GM21786 (cell line): Measurements from ENCODE around the gene SMCO3.

Experiments
- ATAC-seq: cut with Tn5 transposase; IDR thresholded peaks from one replicate; pipeline ENCODE4 v1.9.1; 2021; ENCODE audit not compliant: unreplicated experiment

SMCO3 gene

DNA sequence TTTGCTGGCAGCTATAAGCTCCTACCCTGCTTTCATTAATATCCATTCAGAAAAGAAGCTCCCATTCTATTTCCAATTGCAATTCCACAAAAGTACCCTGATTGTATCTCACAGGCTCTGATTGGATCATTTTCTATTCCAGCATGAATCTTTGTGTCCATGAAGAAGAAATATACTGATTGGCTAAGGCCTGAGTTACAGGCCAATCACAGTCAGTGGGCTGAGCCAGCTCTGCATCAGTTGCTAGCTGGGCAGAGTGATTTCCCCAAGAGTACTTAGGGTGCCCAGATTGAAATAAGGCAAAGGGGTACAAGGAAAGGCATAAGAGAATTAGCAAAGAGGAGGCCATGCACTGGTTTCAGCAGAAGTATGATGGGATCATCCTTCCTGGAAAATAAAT lies 14.9 kb upstream of the SMCO3 start:
- ATAC-seq, result no peak

DNA sequence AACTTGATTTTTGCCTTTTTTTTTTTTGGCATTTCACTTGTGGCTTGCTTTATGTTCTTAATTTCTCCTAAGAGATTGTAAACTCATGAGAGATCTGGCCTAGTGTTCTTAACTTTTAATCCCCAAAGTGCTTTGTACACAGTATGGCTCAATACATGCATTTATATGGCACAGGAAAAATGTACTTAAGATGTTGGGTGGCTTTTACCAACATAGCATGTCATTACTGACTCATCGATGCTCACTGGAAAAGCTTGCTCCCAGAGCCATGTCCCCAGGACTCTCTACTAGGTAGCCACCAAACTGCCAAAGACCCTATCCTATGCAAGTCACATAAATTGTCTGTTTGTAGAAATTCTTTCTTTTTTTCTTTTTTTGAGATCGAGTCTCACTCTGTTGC lies 13.1 kb upstream of the SMCO3 start:
- no peak for ATAC-seq

DNA sequence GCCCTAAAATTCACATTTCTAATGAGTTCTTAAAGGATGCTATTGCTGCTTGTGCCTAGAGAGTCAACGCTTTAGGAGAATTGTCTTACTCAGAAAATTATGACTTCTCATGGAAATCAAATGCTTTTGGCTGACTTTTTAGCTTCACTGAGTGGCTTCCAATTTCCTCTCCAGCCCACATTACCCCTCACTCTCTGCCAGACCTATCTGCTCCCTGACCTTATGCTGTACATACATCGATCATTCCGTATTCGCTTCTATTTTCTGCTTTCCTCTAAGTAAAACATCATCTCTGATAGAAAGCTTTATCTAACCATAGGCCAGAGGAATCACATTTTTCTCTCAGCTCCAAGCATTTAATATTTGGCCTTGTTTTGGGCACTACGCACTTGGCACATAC lies 12.5 kb upstream of the SMCO3 start:
- no peak for ATAC-seq

DNA sequence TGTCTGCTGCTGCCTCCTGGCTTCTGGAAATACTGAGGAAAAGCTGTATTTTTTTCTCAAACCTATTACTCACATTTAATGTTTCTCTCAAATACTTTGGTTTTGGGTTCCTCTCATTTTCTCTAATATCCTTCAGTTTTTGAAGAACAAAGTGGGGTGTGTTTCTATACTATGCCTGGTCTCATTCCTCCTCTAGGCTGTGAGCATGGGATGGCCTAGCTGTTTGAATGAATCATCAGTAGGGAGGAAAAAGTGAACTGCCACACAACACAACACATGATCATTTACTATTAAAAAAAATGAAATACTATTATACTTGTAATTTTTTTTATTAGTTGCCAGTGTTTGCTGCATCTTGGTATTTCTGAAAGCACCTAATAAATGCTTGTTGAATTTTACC lies 11.3 kb upstream of the SMCO3 start:
- ATAC-seq, result no peak

DNA sequence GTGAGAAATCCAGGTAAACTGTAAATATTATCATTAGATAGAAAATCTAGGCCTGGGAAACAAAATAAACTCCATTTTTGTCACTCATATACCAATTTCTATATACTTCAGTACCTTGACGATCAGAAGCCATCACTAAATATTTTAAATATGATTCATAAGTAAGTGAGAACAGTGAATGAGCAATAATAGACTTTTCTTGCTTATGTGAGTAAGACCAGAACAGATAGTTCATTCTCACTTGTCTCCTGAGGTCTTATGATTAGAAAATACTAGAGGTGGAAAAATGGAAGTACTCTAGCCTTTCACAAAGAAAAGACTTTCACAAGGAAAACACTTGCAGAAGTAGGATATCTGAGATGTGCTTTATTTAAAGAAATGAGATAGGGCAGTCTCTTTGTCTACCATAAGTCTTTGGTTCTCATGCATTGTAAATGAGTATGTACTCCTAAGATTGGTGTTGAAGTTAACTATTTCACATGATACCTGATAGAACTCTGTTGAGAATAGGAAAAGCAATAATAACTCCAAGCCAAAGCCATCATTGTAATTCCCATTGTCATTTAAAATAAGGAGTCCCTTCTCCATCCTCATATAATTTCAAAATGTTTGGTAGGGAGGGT lies 10.1 kb upstream of the SMCO3 start:
- ATAC-seq, result no peak

DNA sequence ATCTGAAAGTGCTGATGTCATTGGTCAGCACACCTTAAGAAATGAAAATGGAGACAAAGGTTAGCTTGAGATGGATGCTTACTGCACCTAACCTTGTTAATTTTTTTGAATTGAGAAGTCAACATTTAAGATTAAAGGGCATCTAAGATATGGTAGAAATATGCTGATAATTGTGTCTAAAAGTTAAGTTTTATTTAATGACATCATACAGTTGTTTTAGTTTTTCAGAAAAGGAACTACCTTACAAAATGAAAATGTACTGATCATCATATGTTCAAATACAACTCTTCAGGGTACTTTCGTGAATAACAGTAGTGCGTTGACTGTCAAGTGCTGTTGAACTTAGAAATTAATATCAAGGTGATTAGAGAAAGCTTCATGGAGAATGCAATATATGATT lies 2.5 kb downstream of the SMCO3 start:
- ATAC-seq, result no peak

DNA sequence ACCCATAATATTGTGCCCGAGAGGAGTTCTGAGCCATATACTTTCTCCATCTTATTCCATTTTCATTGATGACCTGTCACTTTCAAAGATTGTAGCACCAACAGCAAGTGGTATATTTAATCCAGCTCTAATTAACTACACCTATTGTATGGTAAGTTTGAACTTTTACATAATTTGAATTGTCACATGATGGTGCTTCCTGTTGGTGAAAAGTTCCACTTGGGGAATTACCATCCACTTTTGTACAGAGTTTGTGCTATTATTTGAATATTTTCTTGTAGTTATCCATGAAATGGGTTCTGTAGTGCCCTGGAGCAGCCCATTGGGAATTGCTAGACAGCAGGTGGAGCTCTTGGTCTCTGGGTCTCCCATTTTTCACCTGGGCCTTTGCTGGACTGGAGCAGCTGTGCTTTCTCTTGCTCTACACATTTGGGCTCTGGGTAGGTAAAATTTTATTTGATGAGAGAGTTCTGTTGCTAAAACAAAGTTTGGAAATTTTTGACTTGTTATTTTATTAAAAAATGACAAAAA lies 3.0 kb downstream of the SMCO3 start:
- ATAC-seq, result no peak

DNA sequence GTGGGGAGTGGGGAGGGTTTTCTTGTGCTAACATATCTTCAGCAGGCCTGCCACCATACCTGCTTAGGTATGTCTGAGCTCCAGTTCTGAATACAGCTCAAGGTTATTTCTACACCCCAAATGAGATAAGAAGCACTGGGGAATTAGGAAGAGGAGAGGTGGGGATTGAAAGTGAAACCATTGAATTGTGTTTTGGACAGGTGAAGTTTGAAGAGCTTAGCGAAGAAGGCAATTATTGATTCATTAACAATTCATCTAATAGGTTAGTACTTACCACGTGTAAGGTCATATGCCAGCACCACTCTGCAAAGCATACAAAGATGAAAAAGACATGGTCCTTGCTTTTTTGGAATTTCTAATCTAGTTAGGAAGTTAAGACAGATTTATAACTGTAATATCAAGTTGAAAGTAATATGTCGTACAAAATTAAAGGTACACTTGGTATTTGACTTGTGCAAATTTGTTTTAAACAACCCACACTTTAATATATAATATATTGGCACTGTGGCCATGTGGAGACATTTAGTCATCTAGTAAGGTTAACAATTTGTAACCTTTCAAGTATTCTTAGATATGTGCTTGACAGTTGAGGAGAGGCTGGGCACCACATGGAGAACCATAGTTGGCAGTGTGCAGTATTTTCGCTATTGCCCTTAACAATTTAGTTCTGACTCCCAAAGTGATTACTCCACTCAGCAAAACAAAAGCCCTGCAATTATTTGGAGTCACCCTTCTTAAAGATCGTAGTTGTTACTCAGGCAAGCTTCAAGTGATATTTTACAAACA lies 3.6 kb downstream of the SMCO3 start:
- ATAC-seq, result no peak

DNA sequence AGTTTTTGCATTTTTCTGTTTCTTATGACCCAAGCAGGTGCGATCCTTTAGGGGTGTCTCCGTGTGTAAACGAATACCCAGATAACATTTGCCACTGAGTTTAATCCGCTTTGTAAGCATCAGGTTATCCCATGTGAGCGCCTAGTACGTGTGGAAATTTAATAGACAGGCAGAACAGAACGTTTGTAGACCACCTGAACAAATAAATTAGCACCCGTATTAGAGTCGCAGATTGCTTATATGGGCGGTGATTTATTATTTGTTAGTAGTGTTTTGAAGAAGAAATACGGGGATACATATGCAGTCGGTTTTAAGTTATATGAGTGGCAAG lies 10.2 kb downstream of the SMCO3 start:
- peak; percentile 16 for ATAC-seq

DNA sequence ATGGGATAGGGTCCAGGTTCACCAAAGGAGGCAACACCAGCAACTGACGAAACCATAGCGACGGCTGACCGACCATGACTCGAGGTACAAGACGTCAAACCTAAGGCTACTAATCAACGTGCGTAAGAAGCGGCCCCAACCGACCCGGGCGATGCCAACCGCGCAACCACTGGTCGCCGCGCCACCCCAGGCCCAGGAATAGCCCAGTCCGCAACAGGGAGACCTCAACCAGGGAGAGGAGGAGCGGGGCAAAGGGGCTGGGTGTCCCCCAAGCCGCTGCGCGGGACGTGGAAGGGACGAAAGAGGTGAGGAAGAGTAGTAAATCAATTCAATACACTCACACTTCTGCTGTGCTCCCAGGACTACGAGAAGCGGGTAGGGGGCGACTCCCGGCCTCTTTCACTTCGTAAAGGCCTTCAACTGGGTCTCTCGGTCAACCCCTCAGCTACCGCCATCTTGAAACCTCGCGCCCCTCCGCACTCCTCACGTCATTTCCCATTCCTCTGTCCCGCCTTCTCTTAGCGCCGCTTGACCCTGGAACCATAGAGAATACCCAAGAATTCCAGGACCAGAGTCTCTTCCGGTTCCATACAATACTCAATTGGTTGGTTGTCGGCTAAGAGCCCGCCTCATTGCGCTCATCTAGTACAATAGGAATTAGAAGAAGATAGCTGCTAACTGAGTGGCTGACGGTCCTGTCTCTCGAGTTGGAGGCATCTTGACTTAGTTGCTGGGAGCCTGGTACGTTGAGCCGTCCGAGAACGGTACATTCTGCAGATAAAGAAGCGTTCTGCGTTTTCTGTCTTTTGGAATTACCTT lies 10.8 kb downstream of the SMCO3 start, which contains the start of the genes C12orf60 and WBP11:
Gene C12orf60, plus strand, starts transcription at position 660 of the 819 bp plus-strand sequence. CDS start 19,266 bp downstream, outside the sequence.
Gene WBP11, minus strand, starts transcription at position 468 of the 819 bp plus-strand sequence. CDS start 2,095 bp downstream, outside the sequence.
- peak; percentile 99 for ATAC-seq

DNA sequence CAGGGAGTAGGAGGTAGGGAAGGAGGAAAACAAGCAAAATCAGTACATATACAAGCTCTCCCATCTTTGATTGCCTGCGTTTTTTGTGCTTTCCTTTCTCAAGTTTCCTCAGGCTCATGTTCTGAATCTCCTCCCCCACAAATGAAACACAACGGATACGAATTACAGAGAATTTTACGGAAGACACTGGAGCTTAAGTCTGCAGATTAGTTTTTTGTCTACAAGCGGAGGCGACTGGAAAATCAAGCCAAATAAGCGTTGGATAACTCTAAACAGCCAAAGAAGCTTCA lies 11.3 kb downstream of the SMCO3 start:
- ATAC-seq, result no peak

DNA sequence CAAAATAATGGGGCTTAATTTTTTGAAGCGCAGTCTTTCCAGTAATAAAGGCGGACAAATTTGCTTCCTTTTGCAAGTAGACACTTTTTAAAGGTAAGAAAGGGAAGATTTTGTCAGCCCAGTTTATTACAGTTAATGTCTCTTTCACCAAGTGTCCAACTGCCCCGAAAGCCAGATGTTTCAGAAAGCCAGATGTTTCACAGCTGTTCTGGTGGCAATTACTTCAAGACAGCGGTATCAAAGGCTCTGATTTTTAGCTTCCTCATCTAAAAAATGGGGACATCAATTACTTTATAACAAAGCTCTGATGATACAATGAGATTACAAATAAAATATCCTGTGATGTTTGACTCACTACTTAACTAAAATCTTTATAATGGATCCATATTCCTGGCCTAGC lies 11.7 kb downstream of the SMCO3 start:
- ATAC-seq, result no peak

DNA sequence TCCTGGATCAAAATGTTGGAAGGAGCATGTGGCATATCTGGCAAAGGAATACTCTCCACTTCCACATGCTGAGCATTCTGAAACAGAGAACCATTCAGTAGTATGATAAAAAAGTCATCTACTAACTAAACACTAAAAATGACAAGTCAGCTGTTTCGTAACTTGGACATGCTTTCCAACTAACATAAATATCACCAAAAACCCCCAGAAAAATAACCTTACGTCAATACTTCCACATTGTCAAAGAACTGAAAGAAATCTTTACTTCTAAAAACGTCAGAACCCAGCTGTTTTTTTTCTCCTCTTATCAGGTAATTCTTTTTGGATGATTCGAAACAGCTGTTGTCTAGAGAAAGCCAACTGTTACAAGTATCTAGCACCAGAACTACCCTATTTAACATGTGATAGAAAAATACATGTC lies 18.9 kb downstream of the SMCO3 start:
- ATAC-seq, result peak; percentile 52

DNA sequence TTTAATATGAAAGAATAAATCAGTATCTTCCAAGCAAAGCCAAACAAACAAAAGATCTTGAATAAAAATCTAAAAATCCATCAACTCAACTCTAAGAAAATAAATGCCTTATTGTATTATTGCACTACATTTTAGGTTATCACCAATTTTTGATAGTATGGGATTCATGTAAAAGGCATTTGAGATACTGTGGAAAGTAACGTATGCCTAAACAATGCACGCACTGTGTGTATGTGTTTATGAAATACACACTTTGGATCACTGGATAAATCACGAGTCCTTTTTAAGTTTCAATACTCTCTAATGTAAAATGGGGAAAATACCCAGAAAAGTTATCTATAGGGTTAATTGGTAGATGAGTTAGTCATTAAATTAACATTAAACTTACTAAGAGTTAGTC lies 28.4 kb downstream of the SMCO3 start:
- ATAC-seq, result no peak

DNA sequence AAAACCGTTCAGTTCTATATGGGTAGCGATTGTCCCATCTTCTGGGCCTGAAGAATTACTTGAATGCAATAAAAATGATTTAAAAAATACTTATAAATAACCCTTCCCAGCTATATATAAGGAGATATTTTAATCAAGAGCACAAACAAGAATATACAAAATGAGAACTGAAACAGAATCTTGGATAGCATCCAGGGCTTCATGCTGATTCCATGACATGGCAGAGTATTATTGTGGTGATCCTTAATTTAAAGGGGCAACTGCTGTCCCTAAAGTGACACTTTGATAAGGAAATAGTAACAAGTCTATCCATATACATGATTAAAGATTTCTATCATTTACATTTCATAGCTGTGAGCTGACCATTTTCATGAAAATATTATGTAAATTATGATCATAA lies 29.5 kb downstream of the SMCO3 start:
- no peak for ATAC-seq

DNA sequence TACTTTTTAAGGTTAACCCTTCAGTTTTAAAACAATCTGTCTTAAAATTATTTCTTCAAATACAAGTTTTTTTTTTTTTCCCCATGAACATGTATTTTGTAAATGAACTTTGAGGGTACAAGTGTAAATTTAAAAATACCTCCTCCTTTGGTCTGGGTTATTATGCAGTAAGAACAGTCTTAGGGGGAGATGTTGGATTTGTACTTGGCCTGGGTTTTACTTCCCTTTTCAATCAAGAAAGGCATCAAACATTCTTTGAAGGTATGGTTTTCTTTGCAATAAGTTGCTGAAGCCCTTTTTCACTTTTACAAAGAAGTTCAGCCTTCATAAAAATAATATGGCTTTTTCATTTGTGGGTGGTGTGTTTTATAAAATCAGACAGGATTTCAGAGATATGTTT lies 31.2 kb downstream of the SMCO3 start:
- ATAC-seq, result no peak

DNA sequence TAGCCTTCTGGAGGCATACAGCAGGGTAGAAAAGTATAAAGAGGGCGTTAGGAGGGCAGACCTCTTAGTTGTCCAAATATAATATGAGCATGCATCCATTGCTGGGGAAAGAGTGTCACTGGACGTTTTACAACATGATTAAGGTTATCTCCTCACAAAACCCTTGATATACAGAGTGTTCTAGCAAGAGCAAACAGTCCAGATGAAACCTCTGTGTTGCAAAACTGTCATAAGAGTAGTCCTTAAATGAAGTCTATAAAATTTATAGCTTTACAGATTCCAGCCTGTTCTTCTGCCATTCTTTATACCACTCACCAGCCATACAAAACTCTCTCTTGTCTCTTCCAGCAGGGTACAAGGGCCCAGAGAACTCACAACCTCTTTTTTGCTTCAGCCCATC lies 32.4 kb downstream of the SMCO3 start:
- no peak for ATAC-seq

DNA sequence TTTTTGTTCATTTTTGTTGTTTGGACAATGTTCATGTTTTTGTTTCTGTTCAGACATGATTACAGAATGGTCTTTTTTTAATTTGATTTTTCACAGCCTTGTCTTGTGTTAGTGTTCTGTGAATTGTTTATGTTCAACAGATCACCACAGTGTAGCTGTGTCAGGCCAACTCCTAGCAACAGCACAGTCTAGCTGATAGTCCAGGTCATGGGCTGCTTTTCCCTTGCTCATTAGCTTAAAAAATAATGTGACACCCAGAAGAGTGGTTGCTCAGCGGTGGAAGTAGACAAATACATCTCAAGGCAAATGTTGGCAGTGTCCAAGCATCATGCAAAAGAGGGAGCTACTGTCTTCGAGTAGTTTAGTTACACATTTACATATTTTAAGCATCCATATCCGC lies 33.1 kb downstream of the SMCO3 start:
- ATAC-seq, result no peak

DNA sequence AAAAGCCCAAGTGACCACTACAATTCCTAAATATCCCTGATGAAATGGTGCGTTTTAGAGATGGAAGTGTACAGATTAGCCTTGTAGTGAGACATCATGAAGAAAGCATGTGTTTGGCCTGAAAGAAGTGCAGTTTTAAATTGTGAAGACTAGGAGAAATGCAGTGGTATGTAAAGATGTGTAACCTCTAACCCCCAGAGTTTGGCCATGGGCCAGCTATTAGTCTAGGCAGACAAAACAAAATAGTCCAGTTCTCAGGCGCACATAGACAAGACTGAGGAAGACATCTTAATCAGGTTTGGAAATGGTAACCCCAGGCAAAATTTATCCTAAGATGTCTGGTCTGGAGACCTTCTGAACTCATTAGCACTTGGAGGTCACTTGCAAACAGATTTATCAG lies 34.1 kb downstream of the SMCO3 start:
- ATAC-seq, result no peak

DNA sequence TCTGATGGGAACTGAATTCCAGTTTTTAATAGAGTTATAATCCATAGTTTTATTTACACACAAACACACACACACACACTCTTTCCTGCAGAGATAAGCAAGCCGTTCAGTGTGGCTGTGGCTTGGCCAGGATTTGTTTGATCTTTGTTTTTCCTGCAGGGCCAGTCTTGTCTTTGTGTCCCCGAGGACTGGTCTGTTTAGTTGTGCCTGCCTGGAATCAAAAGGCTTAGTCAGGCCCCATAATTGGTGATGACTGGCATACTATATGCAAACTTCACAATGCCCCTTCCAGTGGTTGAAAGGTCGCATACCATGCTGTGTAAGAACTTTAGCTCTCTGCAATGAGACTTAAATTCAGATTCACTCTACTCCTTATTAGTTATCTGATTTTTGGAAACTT lies 36.7 kb downstream of the SMCO3 start:
- no peak for ATAC-seq

DNA sequence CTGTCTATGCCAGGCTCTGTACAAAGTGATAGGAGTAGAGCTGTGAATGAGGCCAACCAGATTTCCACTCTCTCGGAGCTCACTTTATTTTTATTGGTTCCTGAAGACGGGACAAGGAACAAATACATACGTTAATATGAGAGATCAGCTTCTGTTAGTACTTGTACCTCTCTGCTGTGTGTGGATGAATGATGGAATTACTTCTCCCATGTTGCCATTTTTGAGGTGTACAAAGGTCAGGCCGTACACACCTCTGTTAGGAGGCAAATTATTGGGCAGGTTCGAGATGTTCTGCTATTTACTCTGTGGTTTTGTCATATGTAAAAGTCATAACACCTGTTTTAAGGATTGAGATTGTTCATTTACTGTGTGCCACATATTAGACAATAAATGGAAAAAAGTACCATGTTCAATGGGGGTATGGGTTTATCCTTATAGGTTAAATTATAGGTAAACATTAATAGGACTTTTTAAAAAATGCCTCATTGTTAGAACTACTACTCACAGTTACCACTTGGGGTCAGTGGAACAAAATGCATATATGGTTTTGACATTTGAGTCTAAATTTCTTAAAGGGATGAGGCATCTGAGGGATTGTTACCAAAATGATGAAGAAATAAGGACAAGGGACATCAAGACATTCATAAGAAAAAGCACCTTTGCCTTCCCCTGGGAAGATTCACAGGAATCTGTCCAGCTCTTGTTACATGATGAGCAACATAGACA lies 37.6 kb downstream of the SMCO3 start:
- ATAC-seq, result no peak
